HG03432 (cell line): ENCODE results near the gene MXRA8.
"Not testable (repeated sequence)": the region's sequence is repeated elsewhere in the genome, so short reads cannot be mapped to it uniquely, and the experiment has no call there.

ENCODE experiments used
- ATAC-seq: cut with Tn5 transposase; IDR thresholded peaks from one replicate; pipeline ENCODE4 v1.9.1; 2021; ENCODE audit warnings: mild to moderate bottlenecking, moderate library complexity; ENCODE audit not compliant: unreplicated experiment

Gene MXRA8

GRCh38 chr1:1370094-1370493 lies 11.7 kb upstream of the MXRA8 start:
- ATAC-seq, result not testable (repeated sequence)

- ATAC-seq, result no peak
Observed at GRCh38 chr1:1367315-1367714, 9.0 kb upstream of the MXRA8 start.

- ATAC-seq, result no peak
Observed at GRCh38 chr1:1366699-1367066, 8.3 kb upstream of the MXRA8 start.

DNA sequence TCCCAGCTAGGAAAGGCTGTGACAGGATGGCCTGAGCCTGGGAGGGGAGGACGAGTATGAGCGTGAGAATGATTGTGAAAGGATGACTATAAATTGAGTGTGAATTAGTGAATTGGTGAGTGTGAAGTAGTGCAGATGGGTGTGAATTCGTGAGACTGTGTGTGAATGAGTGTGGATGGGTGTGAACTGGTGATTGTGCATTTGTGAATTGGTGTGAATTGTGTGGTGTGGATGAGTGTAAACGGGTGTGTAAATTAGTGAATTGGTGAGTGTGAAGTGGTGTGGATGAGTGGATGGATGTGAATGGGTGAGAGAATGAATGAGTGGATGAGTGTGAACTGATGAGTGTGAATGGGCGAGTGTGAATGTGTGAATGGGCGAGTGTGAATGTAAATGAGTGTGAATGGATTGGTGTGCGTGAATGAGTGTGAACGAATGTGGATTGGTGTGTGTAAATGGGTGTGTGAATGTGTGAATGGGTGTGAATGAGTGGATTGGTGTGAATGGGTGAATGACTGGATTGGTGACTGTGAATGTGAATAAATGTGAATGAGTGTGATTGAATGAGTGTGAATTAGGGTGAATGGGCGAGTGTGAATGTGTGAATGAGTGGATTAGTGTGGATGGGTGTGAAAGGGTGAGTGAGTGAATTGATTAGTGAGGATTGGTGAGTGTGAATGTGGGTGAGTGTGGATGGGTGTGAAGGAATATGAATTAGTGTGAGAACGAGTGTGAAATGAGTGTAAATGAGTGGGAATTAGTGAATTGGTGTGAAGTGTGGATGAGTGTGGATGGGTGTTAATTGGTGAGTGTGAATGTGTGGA lies 7.7 kb upstream of the MXRA8 start:
- no peak for ATAC-seq

DNA sequence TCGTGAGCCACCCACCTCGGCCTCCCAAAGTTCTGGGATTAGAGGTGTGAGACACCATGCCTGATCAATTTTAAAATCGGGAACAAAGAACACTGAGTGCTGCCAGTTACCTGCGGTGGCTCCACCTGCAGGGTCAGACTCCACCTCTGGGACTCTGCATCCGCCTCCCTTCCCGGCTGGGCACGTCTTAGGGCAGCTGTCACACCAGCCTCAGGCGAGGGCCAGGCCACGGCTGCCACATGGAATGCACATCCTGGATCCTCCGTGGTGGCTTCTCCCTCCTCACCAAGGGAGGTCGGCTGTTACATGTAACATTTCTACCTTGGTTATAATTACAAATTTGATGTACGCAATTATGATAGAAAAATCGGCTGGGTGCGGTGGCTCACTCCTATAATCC lies 5.9 kb upstream of the MXRA8 start:
- no peak for ATAC-seq

DNA sequence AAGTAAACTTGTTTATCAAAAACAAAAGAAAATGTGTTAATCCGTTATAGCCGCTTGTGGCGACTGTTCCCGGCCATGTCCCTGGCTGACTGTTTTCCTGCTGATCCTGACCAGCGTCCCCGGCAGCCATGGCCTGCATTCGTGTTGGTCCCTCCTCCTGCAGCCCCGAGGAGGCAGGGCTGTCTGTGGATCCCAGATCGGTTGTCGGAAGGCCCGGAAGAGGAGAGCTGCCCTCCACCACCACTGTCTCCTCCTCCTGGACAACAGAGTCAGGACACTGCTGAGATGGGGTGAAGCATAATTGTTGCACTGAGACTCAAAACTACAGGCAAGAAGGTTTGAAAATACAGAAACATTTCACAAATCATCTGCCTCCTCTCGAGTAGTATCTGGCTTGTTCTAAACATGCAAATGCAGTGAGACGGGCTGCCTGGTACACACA lies 3.6 kb upstream of the MXRA8 start:
- ATAC-seq, result no peak

DNA sequence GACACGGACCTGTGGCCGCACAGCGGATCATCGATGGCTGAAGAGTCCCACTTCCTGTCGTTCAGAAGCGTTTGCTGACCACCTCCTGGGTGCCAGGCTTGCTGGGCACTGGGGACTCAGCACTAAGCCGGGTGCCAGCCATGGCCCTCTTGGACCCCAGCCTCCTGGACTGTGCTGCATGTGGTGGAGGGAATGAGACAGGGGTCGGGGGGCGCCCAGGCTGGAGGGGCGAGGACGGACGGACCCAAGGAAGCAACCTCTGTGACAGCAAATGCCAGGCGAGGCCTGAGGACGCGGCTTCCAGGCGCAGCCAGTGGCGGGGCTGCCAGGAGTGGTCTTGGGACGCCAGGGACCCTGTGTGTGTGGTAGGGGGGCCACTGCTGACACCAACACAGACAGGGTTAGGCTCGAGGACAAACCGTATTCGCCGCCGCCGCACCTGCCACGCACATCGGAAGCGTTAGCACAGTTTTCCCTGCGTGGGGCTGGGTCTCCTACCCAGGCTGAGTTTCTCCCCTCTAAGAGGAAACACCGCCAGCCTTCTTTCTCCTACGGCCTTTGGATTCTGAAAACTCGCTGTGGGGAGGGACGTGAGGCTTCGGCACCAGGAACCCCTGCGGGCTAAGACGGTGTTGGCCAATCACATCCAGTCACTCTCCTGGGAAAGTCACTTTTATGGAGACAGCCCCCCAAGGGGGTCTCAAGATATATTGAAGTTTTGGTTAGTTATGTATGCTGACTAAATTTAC lies 3.1 kb upstream of the MXRA8 start:
- no peak for ATAC-seq

- no peak for ATAC-seq
Observed at GRCh38 chr1:1360506-1361169, 2.3 kb upstream of the MXRA8 start.

GRCh38 chr1:1359664-1360468 lies 1.5 kb upstream of the MXRA8 start:
- ATAC-seq, result no peak

DNA sequence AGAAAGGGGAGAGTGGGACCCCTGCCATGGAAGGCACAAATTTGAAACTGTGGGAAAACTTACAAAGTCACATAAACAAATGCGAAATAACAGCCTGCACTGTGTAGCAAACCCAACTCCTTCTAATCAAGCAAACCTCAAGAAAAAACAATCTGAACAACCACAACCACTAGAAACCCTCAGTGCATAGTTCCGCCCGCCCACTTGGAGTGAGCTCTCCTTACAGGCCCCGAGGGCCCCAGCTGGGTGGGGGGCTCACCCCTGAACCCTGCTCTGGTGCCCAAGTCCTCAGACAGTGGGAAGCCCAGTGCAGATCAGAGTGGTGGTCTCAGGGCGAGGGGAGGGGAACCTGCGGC lies 931 bp upstream of the MXRA8 start:
- no peak for ATAC-seq

GRCh38 chr1:1357871-1358432 lies 403 bp downstream of the MXRA8 start:
- no peak for ATAC-seq

GRCh38 chr1:1356796-1357401 lies 1.5 kb downstream of the MXRA8 start:
- no peak for ATAC-seq

DNA sequence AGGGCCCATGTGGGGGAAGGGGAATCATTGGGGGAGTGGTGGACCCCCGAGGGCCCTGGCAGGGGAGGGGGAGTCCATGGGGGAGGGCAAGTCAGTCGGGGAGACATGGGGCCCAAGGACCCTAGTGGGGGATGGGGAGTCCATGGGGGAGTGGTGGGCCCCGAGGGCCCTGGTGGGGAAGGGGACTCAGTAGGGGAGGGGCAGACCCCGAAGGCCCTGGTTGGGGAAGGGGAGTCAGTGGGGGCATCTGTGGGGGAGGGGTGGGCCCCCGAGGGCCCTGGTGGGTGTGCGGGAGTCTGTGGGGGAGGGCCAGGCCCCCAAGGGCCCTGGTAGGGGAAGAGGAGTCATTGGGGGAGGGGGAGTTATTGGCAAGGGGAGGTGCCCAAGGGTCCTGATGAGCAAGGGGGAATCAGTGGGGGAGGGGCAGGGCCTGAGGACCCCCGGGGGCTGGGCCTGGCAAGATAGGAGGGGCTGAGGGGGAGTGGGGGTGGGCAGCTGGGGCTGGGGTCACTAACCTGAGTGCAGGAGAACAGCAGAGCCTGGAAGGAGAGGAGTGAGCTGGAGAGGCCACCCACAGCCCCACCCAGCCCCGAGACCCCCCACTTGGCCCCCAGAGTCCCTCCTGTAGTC lies 2.1 kb downstream of the MXRA8 start:
- ATAC-seq, result no peak

DNA sequence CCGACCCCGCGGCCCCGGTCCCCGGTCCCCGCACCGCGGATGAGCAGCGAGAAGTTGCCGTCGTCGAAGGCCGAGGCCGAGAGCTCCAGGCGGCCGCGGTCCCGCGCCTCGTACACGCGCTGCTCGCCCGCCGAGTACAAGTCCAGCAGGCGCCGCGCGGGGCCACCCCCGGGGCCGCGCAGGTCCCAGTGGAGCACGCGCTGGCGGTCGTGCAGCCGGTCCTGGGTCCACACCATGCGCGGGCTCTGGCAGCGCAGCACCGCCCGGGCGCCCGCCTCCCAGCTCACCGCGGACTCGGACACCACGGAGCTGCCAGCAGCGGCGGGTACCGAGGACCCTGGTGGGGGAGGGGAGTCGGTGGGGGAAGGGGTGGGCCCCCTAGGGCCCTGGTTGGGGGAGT lies 2.9 kb downstream of the MXRA8 start:
- ATAC-seq, result no peak

DNA sequence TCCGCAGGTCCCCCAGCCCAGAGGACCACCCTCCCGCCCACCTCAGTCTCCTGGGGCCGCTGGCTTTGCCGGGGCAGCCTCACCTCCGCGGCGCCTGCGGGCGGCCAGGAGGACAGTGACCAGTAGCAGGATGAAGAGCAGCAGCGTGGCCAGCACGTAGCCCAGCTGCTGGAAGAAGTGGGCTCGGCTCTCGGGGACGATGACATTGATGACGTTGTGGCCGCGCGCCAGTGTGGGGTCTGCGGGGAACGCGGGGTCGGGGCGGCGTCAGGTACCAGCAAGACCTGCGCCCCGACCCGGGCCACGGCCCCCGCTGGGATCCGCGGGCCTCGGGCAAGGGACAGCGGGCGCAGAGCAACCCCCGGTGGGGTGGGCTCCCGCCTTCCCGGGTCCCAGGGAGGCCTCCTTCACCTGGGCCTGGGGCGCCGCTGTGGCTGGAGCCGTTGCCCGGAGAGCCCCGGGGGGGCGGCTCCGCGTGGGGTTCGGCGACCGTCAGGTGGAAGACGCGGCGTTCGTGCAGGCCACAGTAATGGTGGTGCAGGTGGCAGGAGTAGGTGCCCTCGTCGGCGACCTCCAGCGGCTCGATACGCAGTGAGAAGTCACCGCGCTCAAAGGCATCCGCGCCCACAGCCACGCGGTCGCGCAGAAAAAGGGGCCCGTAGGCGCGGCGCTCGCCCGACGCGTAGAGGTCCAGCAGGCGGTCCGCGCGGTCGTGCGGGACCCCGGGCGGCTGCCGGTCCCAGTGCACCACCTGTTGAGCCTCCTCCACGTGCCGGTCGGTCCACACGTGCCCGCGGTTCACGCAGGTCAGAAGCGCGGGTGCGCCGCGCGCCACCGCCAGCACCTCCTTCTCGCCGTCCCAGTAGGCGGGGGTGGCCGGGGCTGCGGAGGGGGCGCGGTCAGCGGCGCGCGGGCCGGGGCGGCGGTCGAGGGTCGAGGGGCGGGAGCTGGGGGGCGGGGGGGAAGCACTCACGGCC lies 3.8 kb downstream of the MXRA8 start:
- ATAC-seq, result no peak

DNA sequence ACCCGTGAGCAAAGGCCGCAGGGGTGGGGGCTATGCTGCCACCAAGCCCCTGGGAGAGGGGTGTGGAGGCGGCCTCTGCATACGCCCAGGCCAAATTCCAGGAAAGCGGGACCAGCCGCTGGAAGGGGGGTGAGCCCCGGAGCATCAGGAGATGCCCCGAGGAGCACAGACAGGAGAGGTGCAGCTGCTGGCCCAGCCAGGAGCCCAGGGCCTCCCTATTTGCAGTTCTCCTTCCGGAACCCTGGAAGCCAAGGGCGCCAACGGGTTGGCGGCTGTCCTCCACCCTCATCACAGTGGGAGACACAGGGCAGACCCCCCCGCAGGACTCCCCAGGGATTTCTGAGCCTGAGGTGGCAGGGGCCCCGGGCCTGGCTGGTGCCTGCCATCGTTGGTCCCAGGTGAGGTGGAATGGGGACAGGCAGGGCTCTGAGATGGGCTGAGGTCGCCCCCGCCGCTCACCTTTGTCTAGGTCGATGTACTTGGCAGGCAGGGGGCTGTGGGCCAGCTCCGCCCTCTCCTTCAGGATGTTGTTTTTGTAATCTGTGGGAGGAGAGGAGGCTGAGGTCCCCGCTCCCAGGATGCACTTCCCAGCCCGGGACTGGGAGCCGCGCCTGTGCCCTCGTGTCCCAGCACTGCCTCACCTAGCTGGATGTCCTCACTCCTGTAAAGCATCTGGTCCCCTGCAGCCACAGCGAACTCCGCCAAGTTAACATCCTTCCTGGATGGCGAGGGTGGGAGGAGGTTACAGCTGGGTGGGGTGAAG lies 4.8 kb downstream of the MXRA8 start:
- no peak for ATAC-seq

- no peak for ATAC-seq
Observed at GRCh38 chr1:1352786-1353388, 5.5 kb downstream of the MXRA8 start.
